Retinal pigment epithelial cell (primary cell): ENCODE data around the gene TNS3.
A peak's percentile ranks its signal among the peaks of the same experiment; 100 is the strongest.
"Not testable (repeated sequence)": the region's sequence is repeated elsewhere in the genome, so short reads cannot be mapped to it uniquely, and the experiment has no call there.

Source experiments
- DNase-seq: peaks from one replicate; pipeline ENCODE4 v3.0.0-alpha.2; 2010; ENCODE audit warnings: low read depth
- H3K4me3 ChIP-seq: 2 replicates; pipeline ENCODE4 v1.5.1; 2011; ENCODE audit warnings: mild to moderate bottlenecking, low read length, control low read depth, moderate library complexity
- TF ChIP-seq, protein P1 (sequence below): conservative IDR thresholded peaks from 2 replicates; pipeline ENCODE4 v1.5.1; 2011; ENCODE audit warnings: low read depth, low read length, control low read depth, inconsistent platforms

The TNS3 gene

GRCh38 chr7:47542051-47542450, 39.9 kb downstream of the TNS3 start:
- no peak overlapping the region for H3K4me3 ChIP-seq
- TF ChIP-seq, protein P1, sequence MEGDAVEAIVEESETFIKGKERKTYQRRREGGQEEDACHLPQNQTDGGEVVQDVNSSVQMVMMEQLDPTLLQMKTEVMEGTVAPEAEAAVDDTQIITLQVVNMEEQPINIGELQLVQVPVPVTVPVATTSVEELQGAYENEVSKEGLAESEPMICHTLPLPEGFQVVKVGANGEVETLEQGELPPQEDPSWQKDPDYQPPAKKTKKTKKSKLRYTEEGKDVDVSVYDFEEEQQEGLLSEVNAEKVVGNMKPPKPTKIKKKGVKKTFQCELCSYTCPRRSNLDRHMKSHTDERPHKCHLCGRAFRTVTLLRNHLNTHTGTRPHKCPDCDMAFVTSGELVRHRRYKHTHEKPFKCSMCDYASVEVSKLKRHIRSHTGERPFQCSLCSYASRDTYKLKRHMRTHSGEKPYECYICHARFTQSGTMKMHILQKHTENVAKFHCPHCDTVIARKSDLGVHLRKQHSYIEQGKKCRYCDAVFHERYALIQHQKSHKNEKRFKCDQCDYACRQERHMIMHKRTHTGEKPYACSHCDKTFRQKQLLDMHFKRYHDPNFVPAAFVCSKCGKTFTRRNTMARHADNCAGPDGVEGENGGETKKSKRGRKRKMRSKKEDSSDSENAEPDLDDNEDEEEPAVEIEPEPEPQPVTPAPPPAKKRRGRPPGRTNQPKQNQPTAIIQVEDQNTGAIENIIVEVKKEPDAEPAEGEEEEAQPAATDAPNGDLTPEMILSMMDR: no peak
- no peak for DNase-seq

DNA sequence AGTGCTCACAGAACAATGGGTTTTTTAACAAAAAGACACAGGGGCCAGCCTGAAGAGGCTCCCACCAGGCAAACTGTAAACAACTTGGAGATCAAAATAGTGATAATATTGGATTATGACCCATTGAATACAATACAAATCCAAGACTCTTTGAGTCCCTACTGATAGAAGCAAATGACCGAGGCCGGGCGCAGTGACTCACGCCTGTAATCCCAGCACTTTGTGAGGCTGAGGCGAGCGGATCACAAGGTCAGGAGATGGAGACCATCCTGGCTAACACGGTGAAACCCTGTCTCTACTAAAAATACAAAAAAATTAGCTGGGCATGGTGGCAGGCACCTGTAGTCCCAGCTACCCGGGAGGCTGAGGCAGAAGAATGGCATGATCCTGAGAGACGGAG, 40.4 kb downstream of the TNS3 start:
- H3K4me3 ChIP-seq, DNase-seq: not testable (repeated sequence)

- no peak for DNase-seq
- TF ChIP-seq, protein P1: no peak
- no peak overlapping the region for H3K4me3 ChIP-seq
Measured at GRCh38 chr7:47540387-47541350, 41.2 kb downstream of the TNS3 start.

- no peak overlapping the region for H3K4me3 ChIP-seq
- TF ChIP-seq, protein P1: no peak
- DNase-seq: no peak
Measured at GRCh38 chr7:47540053-47540386, 41.9 kb downstream of the TNS3 start.

DNA sequence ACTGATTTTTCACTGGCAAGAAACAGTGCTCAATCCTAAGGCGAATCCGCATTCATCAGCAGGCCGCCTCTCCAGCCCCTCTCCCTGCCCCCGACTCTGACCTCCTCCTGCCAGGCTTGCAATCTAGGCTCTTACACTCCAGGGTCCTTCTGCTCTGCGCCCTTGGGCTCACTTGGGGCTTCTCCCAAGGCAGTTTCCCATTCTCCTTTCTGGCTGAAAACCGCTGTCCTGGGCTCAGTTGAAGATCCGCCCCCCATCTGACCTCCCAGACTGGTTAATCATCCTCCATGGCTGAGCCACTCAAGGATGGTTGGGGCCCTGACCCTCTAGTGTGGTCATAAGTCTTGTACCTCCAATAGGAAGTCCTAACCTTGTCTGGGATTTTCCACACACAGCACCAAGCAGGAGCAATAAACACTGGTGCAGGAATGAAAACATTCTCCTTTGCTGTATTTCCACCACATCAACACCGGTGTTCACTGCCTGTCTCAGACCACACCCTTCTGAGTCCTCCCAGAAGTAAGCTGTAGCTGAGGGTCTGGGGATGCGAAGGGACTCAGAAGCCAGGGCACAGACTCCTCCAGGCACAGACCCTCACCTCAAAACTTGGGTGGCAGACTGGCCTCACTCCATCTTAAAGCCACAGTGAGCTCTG, 42.4 kb downstream of the TNS3 start:
- DNase-seq: no peak
- TF ChIP-seq, protein P1: no peak
- H3K4me3 ChIP-seq: no peak overlapping the region

GRCh38 chr7:47538846-47539311, 43.0 kb downstream of the TNS3 start:
- TF ChIP-seq, protein P1: no peak
- DNase-seq: no peak
- H3K4me3 ChIP-seq: no peak overlapping the region

DNA sequence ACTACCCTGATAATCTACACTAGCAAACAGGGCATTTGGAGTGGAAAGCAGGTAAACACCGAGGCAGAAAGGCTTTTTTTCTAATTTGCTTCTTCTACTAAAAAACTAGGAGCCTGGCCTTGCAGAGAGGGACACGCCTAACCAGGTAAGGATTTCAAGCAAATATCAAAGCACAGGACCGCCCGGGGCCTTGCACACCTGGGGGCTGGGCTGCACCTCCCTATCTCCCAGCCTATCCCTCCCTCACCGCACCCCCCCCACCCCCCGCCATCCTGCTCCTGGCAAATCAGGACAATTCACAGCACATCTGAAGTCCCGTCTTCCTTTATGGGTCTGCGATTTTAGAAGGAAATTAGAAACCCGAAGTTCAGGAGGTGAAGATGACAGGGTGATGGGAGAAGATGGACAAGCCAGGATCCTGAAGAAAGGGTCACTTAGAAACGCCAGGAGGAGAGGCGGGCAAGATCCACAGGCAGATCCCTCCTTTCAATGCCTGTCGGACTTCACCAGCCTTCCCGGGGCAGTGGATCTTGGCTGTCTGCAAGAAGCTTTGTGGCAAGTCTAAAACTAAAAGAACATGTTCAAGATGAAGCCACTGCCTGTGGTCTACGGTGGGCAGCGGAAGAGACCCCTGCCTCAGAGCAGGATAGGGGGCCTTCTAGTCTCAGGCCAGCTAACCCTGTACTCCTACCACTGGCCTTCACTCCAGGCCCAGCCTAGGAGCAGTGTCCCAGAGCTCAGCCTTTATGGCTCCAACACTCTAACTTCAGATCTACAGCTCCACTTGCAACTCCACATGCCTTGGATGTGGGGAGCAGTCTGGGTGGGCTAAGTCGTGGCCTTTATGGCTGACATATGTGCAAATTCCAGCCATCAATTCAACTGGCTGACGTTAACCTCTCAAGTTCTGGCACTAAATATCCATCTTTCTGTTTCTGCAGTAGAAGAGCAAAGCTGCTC, 43.9 kb downstream of the TNS3 start:
- TF ChIP-seq, protein P1: no peak
- no peak for DNase-seq
- H3K4me3 ChIP-seq: peak overlapping the region; percentile 80
